ENCODE results near the gene AMN.

The AMN gene

GRCh38 chr14:102899516-102899900 is 23.0 kb upstream of the AMN start:
- no peak for DNase-seq

- DNase-seq, result no peak
These were observed 21.6 kb upstream of the AMN start for GRCh38 chr14:102900631-102901571.

GRCh38 chr14:102901633-102902032 is 20.8 kb upstream of the AMN start:
- DNase-seq, result no peak

GRCh38 chr14:102902086-102902485 is 20.4 kb upstream of the AMN start:
- no peak for DNase-seq

GRCh38 chr14:102902523-102903247 is 19.8 kb upstream of the AMN start:
- DNase-seq, result no peak

GRCh38 chr14:102903248-102903888 is 19.1 kb upstream of the AMN start:
- no peak for DNase-seq

GRCh38 chr14:102903889-102904512 is 18.5 kb upstream of the AMN start:
- DNase-seq, result no peak

GRCh38 chr14:102905116-102906108 is 17.1 kb upstream of the AMN start:
- no peak for DNase-seq

- DNase-seq, result no peak
These were observed 15.7 kb upstream of the AMN start for GRCh38 chr14:102906616-102907302.

GRCh38 chr14:102907303-102907844 is 15.1 kb upstream of the AMN start:
- no peak for DNase-seq

GRCh38 chr14:102907980-102908730 is 14.3 kb upstream of the AMN start:
- no peak for DNase-seq

- no peak for DNase-seq
These were observed 13.6 kb upstream of the AMN start for GRCh38 chr14:102908766-102909455.

GRCh38 chr14:102909462-102909861 is 13.0 kb upstream of the AMN start:
- DNase-seq, result no peak

GRCh38 chr14:102909911-102910310 is 12.6 kb upstream of the AMN start:
- DNase-seq, result no peak

- DNase-seq, result no peak
These were observed 12.0 kb upstream of the AMN start for GRCh38 chr14:102910442-102910841.

- no peak for DNase-seq
These were observed 10.9 kb upstream of the AMN start for GRCh38 chr14:102911541-102911951.

- DNase-seq, result no peak
These were observed 10.3 kb upstream of the AMN start for GRCh38 chr14:102911991-102912761.

GRCh38 chr14:102913341-102914211 is 8.9 kb upstream of the AMN start:
- DNase-seq, result no peak
